IMR-90 (cell line): ENCODE data around the gene PISD.

Source experiments
- CEBPB ChIP-seq: IDR thresholded peaks from 2 replicates; pipeline ENCODE4 v1.6.1; 2012; ENCODE audit warnings: low read depth, low read length, improper control_type of control experiment
- NFE2L2 ChIP-seq: fragments of 150-350 bp; IDR thresholded peaks from 2 replicates; pipeline ENCODE4 v1.6.1; 2016; ENCODE audit warnings: low read depth, mild to moderate bottlenecking, low read length
- POLR2A ChIP-seq: IDR thresholded peaks from 2 replicates; pipeline ENCODE4 v1.6.1; 2012; ENCODE audit warnings: mild to moderate bottlenecking, low read depth, low read length
- RAD21 ChIP-seq: IDR thresholded peaks from 2 replicates; pipeline ENCODE4 v1.6.1; 2012; ENCODE audit warnings: low read length, improper control_type of control experiment
- RCOR1 ChIP-seq: IDR thresholded peaks from 2 replicates; pipeline ENCODE4 v1.6.1; 2012; ENCODE audit warnings: mild to moderate bottlenecking, low read length, improper control_type of control experiment; ENCODE audit not compliant: insufficient replicate concordance
- SMC3 ChIP-seq: fragments of 150-350 bp; IDR thresholded peaks from 2 replicates; pipeline ENCODE4 v1.6.1; 2016; ENCODE audit warnings: low read depth, mild to moderate bottlenecking, antibody characterized with exemption, low read length, moderate library complexity
- TF ChIP-seq, protein P1 (sequence below): conservative IDR thresholded peaks from 2 replicates; pipeline ENCODE4 v1.5.1; 2012; ENCODE audit warnings: mild to moderate bottlenecking, low read depth, low read length, improper control_type of control experiment
- TF ChIP-seq, protein P2 (sequence below): fragments of 150-350 bp; IDR thresholded peaks from 2 replicates; pipeline ENCODE4 v1.6.1; 2017; ENCODE audit warnings: mild to moderate bottlenecking, antibody characterized with exemption, low read length, low read depth

DNA sequence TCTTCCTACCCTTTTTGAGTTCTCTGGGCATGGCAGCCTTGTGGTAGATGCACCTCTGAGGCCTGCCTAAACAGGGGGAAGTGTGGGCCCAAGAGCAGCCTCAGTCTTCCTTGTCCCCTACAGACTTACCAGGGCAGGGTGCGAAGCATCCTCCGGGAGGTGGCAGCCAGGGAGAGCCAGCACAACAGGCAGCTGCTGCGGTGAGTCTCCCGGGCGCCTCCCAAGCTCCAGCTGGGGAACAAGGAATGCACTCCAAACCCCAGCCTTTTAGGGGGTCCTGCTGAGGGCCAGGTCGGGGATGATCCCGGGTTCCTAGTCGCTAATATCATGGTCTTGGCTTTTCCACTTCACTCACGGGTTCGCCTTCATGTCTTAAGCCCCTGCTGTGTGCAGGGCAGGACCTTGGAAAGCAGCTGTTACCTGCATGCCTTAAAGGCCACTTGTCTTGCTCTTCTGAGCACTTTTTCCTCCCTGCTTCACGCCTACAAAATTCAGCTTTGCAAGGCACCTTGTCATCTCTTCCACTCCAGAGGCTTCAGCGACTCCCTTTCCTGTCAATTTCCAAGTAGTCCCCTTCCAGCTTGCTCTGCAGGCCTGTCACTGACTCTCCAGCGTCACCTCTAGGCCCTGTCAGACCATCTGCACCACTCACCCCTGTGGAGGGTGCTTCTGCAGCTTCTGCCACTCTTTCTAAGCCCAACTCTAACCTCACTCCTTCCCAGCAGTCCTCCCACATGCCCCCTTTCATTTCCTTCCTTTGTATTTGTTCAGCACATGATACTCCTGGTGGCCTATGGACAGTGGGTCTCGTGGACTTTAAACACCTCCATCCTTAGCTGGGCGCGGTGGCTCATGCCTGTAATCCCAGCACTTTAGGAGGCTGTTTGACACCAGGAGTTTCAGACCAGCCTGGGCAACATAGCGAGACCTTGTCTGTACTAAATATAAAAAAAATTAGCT is 57.0 kb downstream of the PISD start:
- TF ChIP-seq POLR2A (no peak), CEBPB (no peak), RAD21 (no peak), SMC3 (no peak), NFE2L2 (no peak), RCOR1 (no peak)
- TF ChIP-seq, protein P1, sequence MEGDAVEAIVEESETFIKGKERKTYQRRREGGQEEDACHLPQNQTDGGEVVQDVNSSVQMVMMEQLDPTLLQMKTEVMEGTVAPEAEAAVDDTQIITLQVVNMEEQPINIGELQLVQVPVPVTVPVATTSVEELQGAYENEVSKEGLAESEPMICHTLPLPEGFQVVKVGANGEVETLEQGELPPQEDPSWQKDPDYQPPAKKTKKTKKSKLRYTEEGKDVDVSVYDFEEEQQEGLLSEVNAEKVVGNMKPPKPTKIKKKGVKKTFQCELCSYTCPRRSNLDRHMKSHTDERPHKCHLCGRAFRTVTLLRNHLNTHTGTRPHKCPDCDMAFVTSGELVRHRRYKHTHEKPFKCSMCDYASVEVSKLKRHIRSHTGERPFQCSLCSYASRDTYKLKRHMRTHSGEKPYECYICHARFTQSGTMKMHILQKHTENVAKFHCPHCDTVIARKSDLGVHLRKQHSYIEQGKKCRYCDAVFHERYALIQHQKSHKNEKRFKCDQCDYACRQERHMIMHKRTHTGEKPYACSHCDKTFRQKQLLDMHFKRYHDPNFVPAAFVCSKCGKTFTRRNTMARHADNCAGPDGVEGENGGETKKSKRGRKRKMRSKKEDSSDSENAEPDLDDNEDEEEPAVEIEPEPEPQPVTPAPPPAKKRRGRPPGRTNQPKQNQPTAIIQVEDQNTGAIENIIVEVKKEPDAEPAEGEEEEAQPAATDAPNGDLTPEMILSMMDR: no peak
- TF ChIP-seq, protein P2, sequence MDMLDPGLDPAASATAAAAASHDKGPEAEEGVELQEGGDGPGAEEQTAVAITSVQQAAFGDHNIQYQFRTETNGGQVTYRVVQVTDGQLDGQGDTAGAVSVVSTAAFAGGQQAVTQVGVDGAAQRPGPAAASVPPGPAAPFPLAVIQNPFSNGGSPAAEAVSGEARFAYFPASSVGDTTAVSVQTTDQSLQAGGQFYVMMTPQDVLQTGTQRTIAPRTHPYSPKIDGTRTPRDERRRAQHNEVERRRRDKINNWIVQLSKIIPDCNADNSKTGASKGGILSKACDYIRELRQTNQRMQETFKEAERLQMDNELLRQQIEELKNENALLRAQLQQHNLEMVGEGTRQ: no peak
